CD8-positive, alpha-beta memory T cell (primary cell): Measurements from ENCODE around the gene GCC2. TPM values are rescaled to one million over a fixed set of nuclear protein-coding genes. Genes with fewer than 3 reads are reported as not detected.
A peak's percentile ranks its signal among the peaks of the same experiment; 100 is the strongest.
"Not testable (repeated sequence)": the region's sequence is repeated elsewhere in the genome, so short reads cannot be mapped to it uniquely, and the experiment has no call there.

Experiments
- CTCF ChIA-PET: fragments of 350-600 bp; sonication (Branson Sonifier 250); formaldehyde crosslinking; loops from one replicate; lab custom pipeline; 2021; ENCODE audit warnings: antibody characterized with exemption; lab: Charles Lee
- POLR2A ChIA-PET: fragments of 350-600 bp; sonication (Branson Sonifier 250); formaldehyde crosslinking; loops from one replicate; lab custom pipeline; 2021; ENCODE audit warnings: antibody characterized with exemption; lab: Charles Lee
- DNase-seq, 5 donors: peaks; one replicate each; pipeline versions ENCODE4 v3.0.0 to v3.0.0-alpha.2; 2020 to 2022; ENCODE audit warnings: mixed read lengths in 1 of 5
- H3K27ac ChIP-seq: one replicate; pipeline ENCODE4 v1.7.0; 2013; ENCODE audit warnings: low read depth, mild to moderate bottlenecking, low read length, moderate library complexity
- H3K27me3 ChIP-seq: 2 replicates; pipeline ENCODE4 v1.7.0; 2013; ENCODE audit warnings: low read length, mild to moderate bottlenecking; ENCODE audit not compliant: insufficient read depth, poor library complexity, severe bottlenecking
- H3K36me3 ChIP-seq: 2 replicates; pipeline ENCODE4 v1.7.0; 2013; ENCODE audit warnings: mild to moderate bottlenecking, low read length, moderate library complexity; ENCODE audit not compliant: insufficient read depth
- H3K4me1 ChIP-seq: 2 replicates; pipeline ENCODE4 v1.7.0; 2013; ENCODE audit warnings: mild to moderate bottlenecking, low read length, moderate library complexity; ENCODE audit not compliant: insufficient read depth
- H3K4me3 ChIP-seq: 2 replicates; pipeline ENCODE4 v1.7.0; 2013; ENCODE audit warnings: mild to moderate bottlenecking, low read length
- H3K9me3 ChIP-seq: 2 replicates; pipeline ENCODE4 v1.7.0; 2013; ENCODE audit warnings: mild to moderate bottlenecking, low read length
- H3K27ac Mint-ChIP-seq, 8 donors: one replicate each; pipeline ENCODE4 v1.8.0; 2020 to 2021; ENCODE audit warnings: mixed read lengths in 8 of 8, mild to moderate bottlenecking in 6 of 8, inconsistent platforms in 3 of 8, moderate library complexity in 3 of 8
- H3K27me3 Mint-ChIP-seq, 2 donors: one replicate each; pipeline ENCODE4 v1.8.0; 2020 to 2021; ENCODE audit warnings: mixed read lengths in 2 of 2, mild to moderate bottlenecking in 1 of 2, moderate library complexity in 1 of 2
- H3K36me3 Mint-ChIP-seq, 3 donors: one replicate each; pipeline ENCODE4 v1.8.0; 2020 to 2021; ENCODE audit warnings: mixed read lengths in 3 of 3, inconsistent platforms in 1 of 3, mild to moderate bottlenecking in 1 of 3
- H3K4me1 Mint-ChIP-seq, 3 donors: one replicate each; pipeline ENCODE4 v1.8.0; 2020 to 2021; ENCODE audit warnings: mixed read lengths in 3 of 3, inconsistent platforms in 1 of 3, mild to moderate bottlenecking in 1 of 3
- H3K4me3 Mint-ChIP-seq, 7 donors: one replicate each; pipeline ENCODE4 v1.8.0; 2020 to 2021; ENCODE audit warnings: mixed read lengths in 7 of 7, mild to moderate bottlenecking in 6 of 7, moderate library complexity in 4 of 7, inconsistent platforms in 2 of 7
- H3K9me3 Mint-ChIP-seq, 5 donors: one replicate each; pipeline ENCODE4 v1.8.0; 2020 to 2022; ENCODE audit warnings: mixed read lengths in 5 of 5, mild to moderate bottlenecking in 3 of 5, moderate library complexity in 2 of 5, inconsistent platforms in 1 of 5
- polyA plus RNA-seq: library from polyadenylated mRNA; unstranded; fragments of 300-500 nt; fragmentation: Illumina TruSeq; gene quantifications from one replicate; pipeline ENCODE4 v1.2.3, GENCODE V29; 2021
- total RNA-seq, 2 experiments: library from RNA; stranded (reverse); gene quantifications; one replicate each; pipeline ENCODE4 v1.2.3, GENCODE V29; 2021

GCC2 gene
- total and polyA plus RNA-seq, 3 experiments from 2014 or later: 40.9 to 92.9 (median 49.0) TPM

DNA sequence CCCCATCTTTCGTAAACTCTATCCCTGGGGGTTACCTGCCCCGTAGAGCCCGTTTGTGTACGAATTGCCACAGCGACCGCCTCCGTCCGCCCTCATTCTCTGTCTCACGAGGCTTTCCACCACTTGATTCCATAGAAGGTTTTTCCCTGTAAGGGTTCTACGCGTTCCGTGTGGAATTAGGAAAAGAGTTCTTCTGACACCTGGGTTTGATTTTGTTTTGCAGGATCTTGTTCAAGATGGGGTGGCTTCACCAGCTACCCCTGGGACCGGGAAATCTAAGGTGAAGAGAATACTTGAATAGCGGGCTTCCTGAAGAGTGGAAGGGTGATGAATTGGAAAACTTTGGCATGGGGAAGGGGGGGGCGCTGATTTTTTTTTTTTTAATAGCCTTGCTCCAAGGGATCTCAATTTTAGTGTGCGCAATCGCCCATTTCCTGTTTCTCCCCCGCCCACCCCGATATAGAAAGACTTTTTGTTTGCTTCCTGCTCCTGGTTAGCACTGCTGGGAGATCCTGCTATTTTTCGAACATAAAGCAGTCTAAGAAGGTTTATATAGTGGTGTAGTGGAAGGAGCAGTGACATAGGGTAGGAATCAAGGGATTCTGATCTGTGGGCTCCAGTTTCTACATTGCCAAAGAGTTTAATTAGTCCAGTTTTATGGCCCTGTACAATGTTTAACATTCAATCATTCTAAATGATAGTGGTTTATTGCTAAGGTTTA lies 564 bp downstream of the GCC2 start:
- peaks cover 22% of the 10 kb centered on the region for H3K4me1 ChIP-seq
- Mint-ChIP-seq H3K4me1 (peaks cover 40 to 56% (median 51%) of the 10 kb centered on the region in 3 donors), H3K27me3 (peaks cover 0 to 2% of the 10 kb centered on the region in 2 donors), H3K4me3 (peak overlapping the region; percentile 92 to 100 (median 97)), H3K9me3 (no peaks in the 10 kb centered on the region), H3K27ac (peak overlapping the region; percentile 97 to 100 (median 99)), H3K36me3 (peaks cover 9 to 56% (median 14%) of the 10 kb centered on the region in 3 donors)
- peak; percentile 37 to 60 (median 40) for DNase-seq
- H3K27ac ChIP-seq: peak overlapping the region; percentile 99
- H3K9me3 ChIP-seq: no peaks in the 10 kb centered on the region
- H3K36me3 ChIP-seq: peaks cover 8% of the 10 kb centered on the region
- H3K27me3 ChIP-seq: no peaks in the 10 kb centered on the region
- POLR2A ChIA-PET: interaction anchor here (0.7 to 1.5 kb wide), 3 partner anchors 84 to 925 kb away, joined by 4 to 12 read pairs (median 4); partner anchors contain the start of gene LIMS1
- H3K4me3 ChIP-seq: peak overlapping the region; percentile 100
- CTCF ChIA-PET: no interaction called here

- Mint-ChIP-seq H3K4me1 (peaks cover 42 to 65% (median 62%) of the 10 kb centered on the region in 3 donors), H3K9me3 (no peaks in the 10 kb centered on the region), H3K27ac (peak overlapping the region in 6 of 8 donors; percentile 99 to 100 (median 99)), H3K4me3 (peak overlapping the region in 6 of 7 donors; percentile 85 to 100 (median 95)), H3K27me3 (peaks cover 0 to 2% of the 10 kb centered on the region in 2 donors), H3K36me3 (peaks cover 21 to 69% (median 24%) of the 10 kb centered on the region in 3 donors)
- peaks cover 22% of the 10 kb centered on the region for H3K4me1 ChIP-seq
- H3K27ac ChIP-seq: no peak overlapping the region
- peaks cover 20% of the 10 kb centered on the region for H3K36me3 ChIP-seq
- POLR2A ChIA-PET: interaction anchor here (1.5 kb wide), 1 partner anchor 83 kb away, joined by 12 read pairs; the partner anchor contains the start of gene LIMS1
- DNase-seq: peak in 1 of 5 donors; percentile 13
- H3K9me3 ChIP-seq: no peaks in the 10 kb centered on the region
- H3K4me3 ChIP-seq: no peak overlapping the region
- no peaks in the 10 kb centered on the region for H3K27me3 ChIP-seq
- CTCF ChIA-PET: interaction anchor here (1.3 kb wide), 1 partner anchor 15 kb away, joined by 3 read pairs; no protein-coding TSS in a partner anchor
These were observed 1.9 kb downstream of the GCC2 start for GRCh38 chr2:108450863-108451262.

GRCh38 chr2:108451976-108452375 lies 3.0 kb downstream of the GCC2 start:
- no peak for DNase-seq
- peaks cover 29% of the 10 kb centered on the region for H3K36me3 ChIP-seq
- Mint-ChIP-seq H3K27me3 (peaks cover 0 to 2% of the 10 kb centered on the region in 2 donors), H3K4me3 (no peak overlapping the region), H3K9me3 (peaks cover 0 to under 1% (median 0%) of the 10 kb centered on the region in 5 donors), H3K36me3 (peaks cover 30 to 78% (median 32%) of the 10 kb centered on the region in 3 donors), H3K4me1 (peaks cover 50 to 74% (median 71%) of the 10 kb centered on the region in 3 donors), H3K27ac (peak overlapping the region; percentile 8 to 99 (median 79))
- no peak overlapping the region for H3K27ac ChIP-seq
- ChIA-PET POLR2A (no interaction called here), CTCF (no interaction called here)
- H3K27me3 ChIP-seq: no peaks in the 10 kb centered on the region
- H3K4me1 ChIP-seq: peaks cover 30% of the 10 kb centered on the region
- H3K9me3 ChIP-seq: no peaks in the 10 kb centered on the region
- H3K4me3 ChIP-seq: no peak overlapping the region

GRCh38 chr2:108453530-108453929 lies 4.5 kb downstream of the GCC2 start:
- peaks cover 40% of the 10 kb centered on the region for H3K36me3 ChIP-seq

DNA sequence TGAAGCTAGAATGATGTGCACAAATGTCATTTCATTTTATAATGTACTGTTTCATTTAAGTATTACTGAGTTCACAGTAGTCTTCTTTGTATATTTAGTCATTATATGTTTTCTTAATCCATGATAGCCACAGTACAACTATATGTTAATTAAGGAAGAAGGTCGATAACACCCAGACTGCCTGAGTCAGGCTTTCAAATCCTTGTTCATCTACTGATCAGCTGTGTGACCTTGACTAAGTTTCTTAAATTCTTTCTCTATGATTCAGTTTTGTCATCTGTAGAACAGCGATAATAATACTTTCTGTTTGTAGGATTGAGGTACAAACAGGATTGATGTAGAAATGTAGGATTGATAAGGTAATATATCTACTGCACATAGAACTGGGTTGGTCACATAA lies 5.4 kb downstream of the GCC2 start:
- Histone ChIP-seq H3K36me3 (peaks cover 40% of the 10 kb centered on the region), H3K27me3 (no peaks in the 10 kb centered on the region), H3K9me3 (no peaks in the 10 kb centered on the region), H3K4me3 (no peak overlapping the region), H3K4me1 (peaks cover 32% of the 10 kb centered on the region), H3K27ac (no peak overlapping the region)
- Mint-ChIP-seq H3K27me3 (peaks cover 0 to under 1% of the 10 kb centered on the region in 2 donors), H3K4me3 (no peak overlapping the region), H3K4me1 (peaks cover 63 to 86% (median 83%) of the 10 kb centered on the region in 3 donors), H3K27ac (no peak overlapping the region), H3K9me3 (peaks cover 12 to 18% (median 15%) of the 10 kb centered on the region in 5 donors), H3K36me3 (peaks cover 55 to 96% (median 55%) of the 10 kb centered on the region in 3 donors)
- no peak for DNase-seq
- CTCF ChIA-PET: no interaction called here
- POLR2A ChIA-PET: no interaction called here

More at GRCh38 chr2:108453530-108453929, 4.5 kb downstream of the GCC2 start:
- H3K27me3 Mint-ChIP-seq, H3K27ac ChIP-seq, H3K4me3 Mint-ChIP-seq, DNase-seq, POLR2A ChIA-PET, H3K27me3 ChIP-seq, H3K4me3 ChIP-seq, CTCF ChIA-PET, H3K9me3 ChIP-seq: not testable (repeated sequence)
- Mint-ChIP-seq H3K4me1 (peaks cover 61 to 83% (median 80%) of the 10 kb centered on the region in 3 donors), H3K27ac (peak overlapping the region in 3 of 8 donors; percentile 76 to 99 (median 87)), H3K36me3 (peaks cover 46 to 94% (median 48%) of the 10 kb centered on the region in 3 donors), H3K9me3 (peaks cover 9 to 14% (median 11%) of the 10 kb centered on the region in 5 donors)
- H3K4me1 ChIP-seq: peaks cover 26% of the 10 kb centered on the region

DNA sequence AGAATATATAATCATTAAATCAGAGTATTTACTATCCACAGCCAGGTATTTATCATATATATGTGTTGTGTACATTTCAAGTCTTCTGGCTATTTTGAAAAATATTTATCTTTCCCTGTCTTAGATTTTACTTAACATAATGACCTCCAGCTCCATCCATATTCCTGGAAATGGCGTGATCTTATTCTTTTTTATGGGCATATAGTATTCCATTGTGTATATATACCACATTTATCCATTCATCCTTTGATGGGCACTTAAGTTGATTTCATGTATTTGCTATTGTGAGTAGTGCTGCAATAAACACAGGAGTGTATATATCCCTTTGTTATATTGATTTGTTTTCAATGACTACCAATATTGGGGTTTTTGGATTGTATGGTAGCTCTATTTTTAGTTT lies 6.6 kb downstream of the GCC2 start:
- Mint-ChIP-seq H3K27me3 (no peaks in the 10 kb centered on the region), H3K9me3 (peaks cover 12 to 18% (median 15%) of the 10 kb centered on the region in 5 donors)

GRCh38 chr2:108458082-108458481 lies 9.1 kb downstream of the GCC2 start:
- Mint-ChIP-seq H3K27me3 (no peaks in the 10 kb centered on the region), H3K36me3 (peaks cover 62 to 85% (median 75%) of the 10 kb centered on the region in 3 donors), H3K27ac (no peak overlapping the region), H3K9me3 (peaks cover 14 to 22% (median 19%) of the 10 kb centered on the region in 5 donors), H3K4me1 (peaks cover 55 to 75% (median 72%) of the 10 kb centered on the region in 3 donors), H3K4me3 (peak overlapping the region in 4 of 7 donors; percentile 0 to 40 (median 14))
- peaks cover 19% of the 10 kb centered on the region for H3K4me1 ChIP-seq
- POLR2A ChIA-PET: no interaction called here
- no peak overlapping the region for H3K27ac ChIP-seq
- DNase-seq: no peak
- H3K27me3 ChIP-seq: no peaks in the 10 kb centered on the region
- H3K9me3 ChIP-seq: no peaks in the 10 kb centered on the region
- H3K36me3 ChIP-seq: peaks cover 53% of the 10 kb centered on the region
- H3K4me3 ChIP-seq: no peak overlapping the region
- CTCF ChIA-PET: no interaction called here

More for the DNA sequence above, 6.6 kb downstream of the GCC2 start:
- Mint-ChIP-seq H3K4me1 (peaks cover 62 to 85% (median 81%) of the 10 kb centered on the region in 3 donors), H3K36me3 (peaks cover 60 to 93% (median 63%) of the 10 kb centered on the region in 3 donors), H3K4me3 (no peak overlapping the region), H3K27ac (peak overlapping the region in 1 of 8 donors; percentile 8)
- no peak for DNase-seq
- Histone ChIP-seq H3K4me3 (no peak overlapping the region), H3K27me3 (no peaks in the 10 kb centered on the region), H3K9me3 (no peaks in the 10 kb centered on the region), H3K27ac (no peak overlapping the region), H3K4me1 (peaks cover 24% of the 10 kb centered on the region), H3K36me3 (peaks cover 40% of the 10 kb centered on the region)
- ChIA-PET CTCF (no interaction called here), POLR2A (no interaction called here)
